ENCODE data around the gene PDCD5.

PDCD5 gene

GRCh38 chr19:32605544-32605943 is 24.6 kb downstream of the PDCD5 start:
- Histone ChIP-seq H3K36me3 (ENCODE audit: control insufficient read depth, insufficient read depth, low read length) (no peaks in the 10 kb centered on the region), H3K27me3 (ENCODE audit: control insufficient read depth, insufficient read depth, low read length) (no peaks in the 10 kb centered on the region), H3K27ac (no peak overlapping the region), H3K9me3 (ENCODE audit: control insufficient read depth, low read length) (no peaks in the 10 kb centered on the region), H3K9ac (no peak overlapping the region), H3K79me2 (no peaks in the 10 kb centered on the region), H3K4me2 (ENCODE audit: low read length) (no peak overlapping the region), H3K4me3 (ENCODE audit: low read depth, low read length) (no peak overlapping the region), H3K4me1 (no peaks in the 10 kb centered on the region), H2AFZ (no peak overlapping the region)
- no peak for TF ChIP-seq CTCF (IDR thresholded peaks at IDR 0.05)

GRCh38 chr19:32606289-32606688 is 25.3 kb downstream of the PDCD5 start:
- Histone ChIP-seq H3K4me1 (no peaks in the 10 kb centered on the region), H3K27ac (no peak overlapping the region), H3K36me3 (ENCODE audit: control insufficient read depth, insufficient read depth, low read length) (no peaks in the 10 kb centered on the region), H3K79me2 (no peaks in the 10 kb centered on the region), H3K9me3 (ENCODE audit: control insufficient read depth, low read length) (no peaks in the 10 kb centered on the region), H3K27me3 (ENCODE audit: control insufficient read depth, insufficient read depth, low read length) (no peaks in the 10 kb centered on the region), H2AFZ (no peak overlapping the region), H3K9ac (no peak overlapping the region), H3K4me3 (ENCODE audit: low read depth, low read length) (no peak overlapping the region), H3K4me2 (ENCODE audit: low read length) (no peak overlapping the region)
- TF ChIP-seq CTCF (IDR thresholded peaks at IDR 0.05), result no peak

GRCh38 chr19:32607479-32607878 is 26.5 kb downstream of the PDCD5 start:
- no peaks in the 10 kb centered on the region for H3K9me3 ChIP-seq (ENCODE audit: control insufficient read depth, low read length)
- no peak for TF ChIP-seq CTCF (IDR thresholded peaks at IDR 0.05)
- H3K4me1 ChIP-seq, result no peaks in the 10 kb centered on the region
- no peaks in the 10 kb centered on the region for H3K27me3 ChIP-seq (ENCODE audit: control insufficient read depth, insufficient read depth, low read length)
- no peaks in the 10 kb centered on the region for H3K36me3 ChIP-seq (ENCODE audit: control insufficient read depth, insufficient read depth, low read length)
- H3K4me3 ChIP-seq (ENCODE audit: low read depth, low read length), result no peak overlapping the region
- no peaks in the 10 kb centered on the region for H3K79me2 ChIP-seq
- H2AFZ ChIP-seq, result no peak overlapping the region
- no peak overlapping the region for H3K4me2 ChIP-seq (ENCODE audit: low read length)
- no peak overlapping the region for H3K9ac ChIP-seq
- H3K27ac ChIP-seq, result no peak overlapping the region

GRCh38 chr19:32611161-32611560 is 30.2 kb downstream of the PDCD5 start:
- Histone ChIP-seq H3K4me1 (no peaks in the 10 kb centered on the region), H3K9me3 (ENCODE audit: control insufficient read depth, low read length) (no peaks in the 10 kb centered on the region), H3K79me2 (no peaks in the 10 kb centered on the region), H3K36me3 (ENCODE audit: control insufficient read depth, insufficient read depth, low read length) (no peaks in the 10 kb centered on the region), H3K27me3 (ENCODE audit: control insufficient read depth, insufficient read depth, low read length) (no peaks in the 10 kb centered on the region), H3K4me3 (ENCODE audit: low read depth, low read length) (no peak overlapping the region), H3K4me2 (ENCODE audit: low read length) (no peak overlapping the region), H3K9ac (no peak overlapping the region), H2AFZ (no peak overlapping the region), H3K27ac (no peak overlapping the region)
- no peak for TF ChIP-seq CTCF (IDR thresholded peaks at IDR 0.05)

- Histone ChIP-seq H3K79me2 (no peaks in the 10 kb centered on the region), H2AFZ (no peak overlapping the region), H3K27me3 (ENCODE audit: control insufficient read depth, insufficient read depth, low read length) (no peaks in the 10 kb centered on the region), H3K4me1 (no peaks in the 10 kb centered on the region), H3K4me2 (ENCODE audit: low read length) (no peak overlapping the region), H3K4me3 (ENCODE audit: low read depth, low read length) (no peak overlapping the region), H3K36me3 (ENCODE audit: control insufficient read depth, insufficient read depth, low read length) (no peaks in the 10 kb centered on the region), H3K9ac (no peak overlapping the region), H3K27ac (no peak overlapping the region), H3K9me3 (ENCODE audit: control insufficient read depth, low read length) (no peaks in the 10 kb centered on the region)
- TF ChIP-seq CTCF (IDR thresholded peaks at IDR 0.05), result no peak
Measured at GRCh38 chr19:32613008-32613407, 32.0 kb downstream of the PDCD5 start.

Measured in parathyroid adenoma (tissue), 2 donors.